Keratinocyte (primary cell): Measurements from ENCODE around the gene SIPA1L2. TPM values are rescaled to one million over a fixed set of nuclear protein-coding genes. Genes with fewer than 3 reads are reported as not detected.

ENCODE experiments used
- DNase-seq: peaks from one replicate; pipeline ENCODE4 v3.0.0-alpha.2; 2011; ENCODE audit warnings: low read depth, missing footprints, low spot score
- FAIRE-seq: peaks from 2 replicates; lab custom pipeline; 2011; peaks lifted over from hg19 to GRCh38; lab: Jason Lieb, UNC
- H2AFZ ChIP-seq: 2 replicates; pipeline ENCODE4 v1.6.0; 2012; ENCODE audit warnings: low read length, control low read depth, inconsistent platforms; ENCODE audit not compliant: control insufficient read depth
- H3K27ac ChIP-seq: 2 replicates; pipeline ENCODE4 v1.5.1; 2011; ENCODE audit warnings: low read length; ENCODE audit not compliant: control insufficient read depth, insufficient read depth
- H3K27me3 ChIP-seq: 3 replicates; pipeline ENCODE4 v1.6.0; 2011; ENCODE audit warnings: low read length; ENCODE audit not compliant: control insufficient read depth, insufficient read depth; ENCODE audit errors: extremely low read depth
- H3K36me3 ChIP-seq, 2 experiments: 2 replicates in 1 of 2; 3 replicates in 1 of 2; pipeline ENCODE4 v1.5.1; 2011; ENCODE audit warnings: low read length in 2 of 2, mild to moderate bottlenecking in 1 of 2; ENCODE audit not compliant: control insufficient read depth in 2 of 2, insufficient read depth in 2 of 2; ENCODE audit errors: extremely low read depth in 1 of 2
- H3K4me1 ChIP-seq: 3 replicates; pipeline ENCODE4 v1.5.1; 2011; ENCODE audit warnings: low read length; ENCODE audit not compliant: control insufficient read depth, insufficient read depth; ENCODE audit errors: extremely low read depth
- H3K4me2 ChIP-seq: 3 replicates; pipeline ENCODE4 v1.6.0; 2011; ENCODE audit warnings: low read depth, low read length; ENCODE audit not compliant: control insufficient read depth, insufficient read depth; ENCODE audit errors: extremely low read depth
- H3K4me3 ChIP-seq, 3 experiments: fragments of 200-600 bp in 1 of 3; sonication (generic) in 1 of 3; 2 replicates in 2 of 3; 3 replicates in 1 of 3; pipeline ENCODE4 v1.5.1; 2011 to 2016; ENCODE audit warnings: low read length in 3 of 3, mild to moderate bottlenecking in 3 of 3, control low read depth in 2 of 3, inconsistent platforms in 1 of 3, low read depth in 1 of 3, mixed read lengths in 1 of 3, mixed run types in 1 of 3, moderate library complexity in 1 of 3; ENCODE audit not compliant: control insufficient read depth in 2 of 3, insufficient read depth in 2 of 3; ENCODE audit errors: extremely low read depth in 1 of 3
- H3K79me2 ChIP-seq: 2 replicates; pipeline ENCODE4 v1.6.0; 2012; ENCODE audit warnings: low read length; ENCODE audit not compliant: control insufficient read depth, insufficient read depth
- H3K9ac ChIP-seq: 3 replicates; pipeline ENCODE4 v1.6.0; 2011; ENCODE audit warnings: low read length; ENCODE audit not compliant: control insufficient read depth, insufficient read depth; ENCODE audit errors: extremely low read depth
- H3K9me1 ChIP-seq: 3 replicates; pipeline ENCODE4 v1.6.0; 2011; ENCODE audit warnings: low read length; ENCODE audit not compliant: control insufficient read depth, insufficient read depth; ENCODE audit errors: extremely low read depth
- H3K9me3 ChIP-seq: 2 replicates; pipeline ENCODE4 v1.5.1; 2012; ENCODE audit warnings: low read depth, low read length; ENCODE audit not compliant: control insufficient read depth
- H4K20me1 ChIP-seq: 3 replicates; pipeline ENCODE4 v1.6.0; 2011; ENCODE audit warnings: low read length; ENCODE audit not compliant: control insufficient read depth, insufficient read depth; ENCODE audit errors: extremely low read depth
- CTCF ChIP-seq, 3 experiments: IDR thresholded peaks in 1 of 3; conservative IDR thresholded peaks in 1 of 3; optimal IDR thresholded peaks in 1 of 3; 2 replicates in 2 of 3; 3 replicates in 1 of 3; pipeline versions ENCODE3 to v1.5.1; 2011; ENCODE audit warnings: low read length in 3 of 3, mild to moderate bottlenecking in 3 of 3, moderate library complexity in 2 of 3, control low read depth in 1 of 3, inconsistent platforms in 1 of 3; ENCODE audit not compliant: insufficient read depth in 2 of 3; ENCODE audit errors: extremely low read depth in 1 of 3
- EZH2 ChIP-seq: IDR thresholded peaks from one replicate; pipeline ENCODE4 v1.6.1; 2012; ENCODE audit warnings: inconsistent platforms, mild to moderate bottlenecking, low read length, moderate library complexity
- dilution Hi-C: fragments of 300-500 bp; cut with MboI; formaldehyde crosslinking; loops from one replicate; pipeline ENCODE4 v1.7.0; 2020; ENCODE audit warnings: low sequenced_read_pairs; ENCODE audit not compliant: extremely low pct_ligation_motif_present
- polyA plus RNA-seq, 5 experiments: library from polyadenylated mRNA; depleted of rRNA in 3 of 5; stranded (reverse) in 3 of 5; stranded (forward) in 1 of 5; unstranded in 1 of 5; fragments of >200 nt; gene quantifications; 1 replicate in 1 of 5; 2 replicates in 3 of 5; 3 replicates in 1 of 5; pipeline versions ENCODE4 v1.2.1 to v1.2.3, GENCODE V29; 2011 to 2012; ENCODE audit warnings: missing spikeins in 2 of 5, low read depth in 1 of 5, low replicate concordance in 1 of 5

The SIPA1L2 gene
- polyA plus RNA-seq, 1 donor (not counting 4 experiments of a cell fraction or from before 2014, with no cell fraction given): 2.1 TPM

GRCh38 chr1:232643251-232643650 lies 13.3 kb upstream of the SIPA1L2 start:
- Histone ChIP-seq H3K36me3 (no peaks in the 10 kb centered on the region), H3K4me3 (no peak overlapping the region), H3K27me3 (no peaks in the 10 kb centered on the region), H3K9ac (no peak overlapping the region), H3K4me1 (no peaks in the 10 kb centered on the region), H3K9me1 (no peaks in the 10 kb centered on the region), H4K20me1 (no peaks in the 10 kb centered on the region), H2AFZ (no peak overlapping the region), H3K9me3 (no peaks in the 10 kb centered on the region), H3K4me2 (no peak overlapping the region), H3K27ac (no peak overlapping the region), H3K79me2 (no peaks in the 10 kb centered on the region)
- no peak for FAIRE-seq
- dilution Hi-C loops: no loop called here
- DNase-seq: no peak
- TF ChIP-seq EZH2 (no peak), CTCF (optimal IDR thresholded peaks at IDR 0.05 in 1 of 3, IDR thresholded peaks at IDR 0.05 in 1 of 3, conservative IDR thresholded peaks at IDR 0.05 in 1 of 3; ENCODE audit: extremely low read depth in 1 of 3, insufficient read depth in 2 of 3, low read length in 3 of 3) (no peak)

GRCh38 chr1:232641507-232641906 lies 11.6 kb upstream of the SIPA1L2 start:
- no peak overlapping the region for H2AFZ ChIP-seq

More at GRCh38 chr1:232641507-232641906, 11.6 kb upstream of the SIPA1L2 start:
- Histone ChIP-seq H3K4me2 (no peak overlapping the region), H3K9me3 (no peaks in the 10 kb centered on the region), H3K9ac (no peak overlapping the region), H3K27ac (no peak overlapping the region), H3K4me1 (no peaks in the 10 kb centered on the region), H4K20me1 (no peaks in the 10 kb centered on the region), H3K36me3 (no peaks in the 10 kb centered on the region), H3K9me1 (no peaks in the 10 kb centered on the region), H3K27me3 (no peaks in the 10 kb centered on the region), H3K79me2 (no peaks in the 10 kb centered on the region), H3K4me3 (no peak overlapping the region)
- DNase-seq (no peak), FAIRE-seq (no peak)
- dilution Hi-C loops: no loop called here
- TF ChIP-seq CTCF (optimal IDR thresholded peaks at IDR 0.05 in 1 of 3, IDR thresholded peaks at IDR 0.05 in 1 of 3, conservative IDR thresholded peaks at IDR 0.05 in 1 of 3; ENCODE audit: extremely low read depth in 1 of 3, insufficient read depth in 2 of 3, low read length in 3 of 3): no peak
- TF ChIP-seq EZH2: no peak
